WTC11 (cell line): Measurements from ENCODE around the gene DYDC1. TPM values are rescaled to one million over a fixed set of nuclear protein-coding genes. Genes with fewer than 3 reads are reported as not detected.

Experiments
- ATAC-seq: fragments of 200-7000 bp; cut with Tn5 transposase; 2 replicates; pipeline ENCODE4 v1.10.0; 2021; ENCODE audit warnings: mild to moderate bottlenecking, moderate library complexity
- CTCF ChIA-PET: fragments of 300-600 bp; sonication (Branson Sonifier 250); formaldehyde crosslinking; loops from one replicate; lab custom pipeline; 2021; ENCODE audit warnings: antibody characterized with exemption; lab: Charles Lee
- POLR2A ChIA-PET: fragments of 350-600 bp; sonication (Branson Sonifier 250); formaldehyde crosslinking; loops from one replicate; lab custom pipeline; 2021; ENCODE audit warnings: antibody characterized with exemption; lab: Charles Lee
- DNase-seq: peaks from one replicate; pipeline ENCODE4 v3.0.0; 2021; ENCODE audit warnings: low spot score
- H3K27ac Mint-ChIP-seq: 2 replicates; pipeline ENCODE4 v1.8.0; 2021; ENCODE audit warnings: mixed read lengths
- H3K27me3 Mint-ChIP-seq: 2 replicates; pipeline ENCODE4 v1.8.0; 2021; ENCODE audit warnings: low read depth, mild to moderate bottlenecking, moderate library complexity, mixed read lengths
- H3K36me3 Mint-ChIP-seq: 2 replicates; pipeline ENCODE4 v1.8.0; 2021; ENCODE audit warnings: mixed read lengths
- H3K4me1 Mint-ChIP-seq: 2 replicates; pipeline ENCODE4 v1.8.0; 2022; ENCODE audit warnings: mixed read lengths
- H3K4me3 Mint-ChIP-seq: 2 replicates; pipeline ENCODE4 v1.8.0; 2021; ENCODE audit warnings: mild to moderate bottlenecking, moderate library complexity, mixed read lengths
- H3K9me3 Mint-ChIP-seq: 2 replicates; pipeline ENCODE4 v1.8.0; 2021; ENCODE audit warnings: mixed read lengths
- AFF4 ChIP-seq: sonication (generic); formaldehyde crosslinking; IDR thresholded peaks from 2 replicates; pipeline ENCODE4 v1.8.1; 2023; ENCODE audit warnings: mild to moderate bottlenecking, missing genetic modification reagents, borderline replicate concordance
- CREM ChIP-seq: sonication (generic); formaldehyde crosslinking; IDR thresholded peaks from 2 replicates; pipeline ENCODE4 v1.8.1; 2022; ENCODE audit warnings: mild to moderate bottlenecking, missing genetic modification reagents, moderate library complexity
- FOXP1 ChIP-seq: sonication (generic); formaldehyde crosslinking; IDR thresholded peaks from 2 replicates; pipeline ENCODE4 v1.8.0; 2022; ENCODE audit warnings: missing genetic modification reagents, mild to moderate bottlenecking, moderate library complexity, borderline replicate concordance
- KAT7 ChIP-seq: sonication (generic); formaldehyde crosslinking; IDR thresholded peaks from 2 replicates; pipeline ENCODE4 v1.8.1; 2023; ENCODE audit warnings: missing genetic modification reagents, mild to moderate bottlenecking, borderline replicate concordance
- NFYB ChIP-seq: sonication (generic); formaldehyde crosslinking; conservative IDR thresholded peaks from 2 replicates; pipeline ENCODE4 v1.8.0; 2022; ENCODE audit warnings: low read depth, missing genetic modification reagents
- OVOL2 ChIP-seq: fragments of 250-450 bp; sonication (Bioruptor Pico); IDR thresholded peaks from 2 replicates; pipeline ENCODE4 v1.9.0; 2021; ENCODE audit warnings: mild to moderate bottlenecking, borderline replicate concordance
- PRDM15 ChIP-seq: sonication (generic); formaldehyde crosslinking; IDR thresholded peaks from 2 replicates; pipeline ENCODE4 v1.8.0; 2022; ENCODE audit warnings: missing genetic modification reagents
- SMAD3 ChIP-seq: sonication (generic); formaldehyde crosslinking; IDR thresholded peaks from 2 replicates; pipeline ENCODE4 v1.8.0; 2022; ENCODE audit warnings: missing genetic modification reagents, mild to moderate bottlenecking, borderline replicate concordance
- SMAD4 ChIP-seq: sonication (generic); formaldehyde crosslinking; IDR thresholded peaks from 2 replicates; pipeline ENCODE4 v1.8.0; 2022; ENCODE audit warnings: mild to moderate bottlenecking, missing genetic modification reagents
- STAT6 ChIP-seq: sonication (generic); formaldehyde crosslinking; conservative IDR thresholded peaks from 2 replicates; pipeline ENCODE4 v1.8.1; 2023; ENCODE audit warnings: mild to moderate bottlenecking, low read depth, missing genetic modification reagents, moderate library complexity
- ZNF232 ChIP-seq: sonication (generic); formaldehyde crosslinking; IDR thresholded peaks from 2 replicates; pipeline ENCODE4 v1.8.0; 2022; ENCODE audit warnings: mild to moderate bottlenecking, missing genetic modification reagents
- ZNF425 ChIP-seq: fragments of 250-450 bp; sonication (Bioruptor Pico); conservative IDR thresholded peaks from 2 replicates; pipeline ENCODE4 v1.9.0; 2021; ENCODE audit warnings: mild to moderate bottlenecking
- ZSCAN18 ChIP-seq: fragments of 250-450 bp; sonication (Bioruptor Pico); IDR thresholded peaks from 2 replicates; pipeline ENCODE4 v2.1.2; 2022; ENCODE audit warnings: mild to moderate bottlenecking, moderate library complexity
- total RNA-seq: library from RNA; stranded (reverse); gene quantifications from 3 replicates; pipeline ENCODE4 v1.2.3, GENCODE V29; 2021

DYDC1 gene
- total RNA-seq, 1 experiment from 2014 or later = 0.52 TPM

- TF ChIP-seq STAT6 (CRISPR knock-in tag) (no peak), ZNF232 (CRISPR knock-in tag) (no peak)
- TF ChIP-seq, all 79 proteins: peak for 0
These were observed 33.2 kb downstream of the DYDC1 start (continued) for GRCh38 chr10:80323311-80323710.

- Mint-ChIP-seq H3K4me1 (peaks cover 9% of the 10 kb centered on the region), H3K27ac (no peak overlapping the region)
- CTCF ChIA-PET = no interaction called here
These were observed 33.8 kb downstream of the DYDC1 start for GRCh38 chr10:80322711-80323110.

GRCh38 chr10:80322158-80322557 lies 34.4 kb downstream of the DYDC1 start:
- no peak overlapping the region for H3K27ac Mint-ChIP-seq
- no peak overlapping the region for H3K4me3 Mint-ChIP-seq
- ChIA-PET POLR2A (no interaction called here), CTCF (no interaction called here)
- ATAC-seq (no peak), DNase-seq (no peak)
- H3K36me3 Mint-ChIP-seq = no peaks in the 10 kb centered on the region
- H3K9me3 Mint-ChIP-seq = no peaks in the 10 kb centered on the region
- TF ChIP-seq SMAD4 (CRISPR knock-in tag) = no peak
- TF ChIP-seq CREM (CRISPR knock-in tag) = no peak
- TF ChIP-seq FOXP1 (CRISPR knock-in tag) = no peak
- no peak for TF ChIP-seq KAT7 (CRISPR knock-in tag)
- TF ChIP-seq PRDM15 = no peak
- no peak for TF ChIP-seq OVOL2 (CRISPR knock-in tag)
- no peak for TF ChIP-seq ZNF425
- H3K4me1 Mint-ChIP-seq = peaks cover 9% of the 10 kb centered on the region
- no peaks in the 10 kb centered on the region; the same call in 1 of the 2 replicates for H3K27me3 Mint-ChIP-seq

More at GRCh38 chr10:80322711-80323110, 33.8 kb downstream of the DYDC1 start:
- POLR2A ChIA-PET = no interaction called here
- DNase-seq = no peak
- TF ChIP-seq NFYB (CRISPR knock-in tag) (no peak), AFF4 (CRISPR knock-in tag) (no peak), ZSCAN18 (CRISPR knock-in tag) (no peak), SMAD3 (CRISPR knock-in tag) (no peak)
- no peaks in the 10 kb centered on the region for H3K36me3 Mint-ChIP-seq
- H3K4me3 Mint-ChIP-seq = no peak overlapping the region
- H3K9me3 Mint-ChIP-seq = no peaks in the 10 kb centered on the region
- ATAC-seq = no peak
- H3K27me3 Mint-ChIP-seq = no peaks in the 10 kb centered on the region; the same call in 1 of the 2 replicates
